HG03460 (cell line): ENCODE data around the gene ITIH3.

Experiments used
- ATAC-seq: cut with Tn5 transposase; IDR thresholded peaks from one replicate; pipeline ENCODE4 v1.9.1; 2021; ENCODE audit not compliant: unreplicated experiment

Gene ITIH3

DNA sequence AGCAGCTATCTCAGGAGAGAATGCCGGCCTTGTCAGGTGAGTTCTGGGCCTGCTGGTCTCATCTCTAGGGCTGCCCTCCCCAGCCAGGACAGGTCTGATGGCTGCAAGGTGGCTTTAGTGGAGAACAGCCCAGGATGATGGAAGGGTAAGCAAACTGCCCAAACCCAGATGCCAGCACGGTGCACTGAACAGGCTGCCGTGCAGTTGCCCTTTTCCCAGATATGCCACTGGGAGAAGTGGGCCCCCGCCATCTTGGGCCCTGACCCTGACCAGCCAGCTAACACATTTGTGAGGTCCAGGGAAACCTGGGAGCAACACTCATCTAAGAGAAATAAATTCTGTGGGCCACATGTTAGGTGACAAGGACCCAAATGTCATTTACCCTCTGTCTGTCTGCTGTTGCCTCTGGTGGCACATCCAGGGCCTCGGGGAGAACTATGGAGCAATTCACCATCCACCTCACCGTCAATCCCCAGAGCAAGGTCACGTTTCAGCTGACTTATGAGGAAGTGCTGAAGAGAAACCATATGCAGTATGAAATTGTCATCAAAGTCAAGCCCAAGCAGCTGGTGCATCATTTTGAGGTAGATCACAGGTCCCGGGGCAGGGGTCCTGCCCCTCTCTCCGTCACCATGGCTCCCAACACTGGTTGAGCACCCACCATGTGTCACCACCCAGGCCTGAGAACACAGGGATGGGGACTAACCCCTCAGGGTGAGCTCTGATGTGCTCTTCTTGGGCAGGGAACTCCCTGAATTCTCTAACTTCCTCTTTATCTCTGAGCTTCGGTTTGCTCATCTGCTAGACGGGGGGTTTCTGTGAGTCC lies 15.4 kb upstream of the ITIH3 start:
- ATAC-seq = peak; percentile 63

DNA sequence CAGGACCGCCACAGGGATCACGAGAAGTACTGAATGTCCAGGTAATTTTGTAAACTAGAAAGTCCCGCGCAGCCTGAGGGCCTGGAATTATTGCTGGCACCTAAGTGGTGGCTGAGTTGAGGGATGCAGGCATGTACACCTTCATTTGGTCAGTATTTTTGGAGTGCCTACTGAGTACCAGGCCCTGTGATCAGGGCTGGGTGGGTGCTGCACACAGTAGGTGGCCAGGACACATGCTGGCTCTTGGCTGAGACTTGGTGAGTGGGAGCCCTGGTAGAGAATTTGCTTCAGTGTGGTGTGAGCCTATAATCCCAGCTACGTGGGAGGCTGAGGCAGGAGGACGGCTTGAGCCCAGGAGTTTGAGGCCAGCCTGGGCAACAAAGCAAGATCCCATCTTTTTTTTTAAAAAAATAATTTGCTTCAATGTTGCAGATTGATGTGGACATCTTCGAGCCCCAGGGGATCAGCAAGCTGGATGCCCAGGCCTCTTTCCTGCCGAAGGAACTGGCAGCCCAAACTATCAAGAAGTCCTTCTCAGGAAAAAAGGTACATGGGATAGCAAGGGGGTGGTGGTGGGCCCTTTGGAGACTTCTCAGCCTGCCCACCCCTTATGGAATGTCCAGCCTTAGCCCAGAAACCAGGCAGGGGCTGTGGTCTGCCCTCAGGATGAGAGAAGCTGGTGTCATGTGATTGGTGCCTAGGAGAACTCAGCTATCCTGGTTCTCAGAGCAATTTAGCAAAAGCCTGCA lies 14.6 kb upstream of the ITIH3 start:
- no peak for ATAC-seq

DNA sequence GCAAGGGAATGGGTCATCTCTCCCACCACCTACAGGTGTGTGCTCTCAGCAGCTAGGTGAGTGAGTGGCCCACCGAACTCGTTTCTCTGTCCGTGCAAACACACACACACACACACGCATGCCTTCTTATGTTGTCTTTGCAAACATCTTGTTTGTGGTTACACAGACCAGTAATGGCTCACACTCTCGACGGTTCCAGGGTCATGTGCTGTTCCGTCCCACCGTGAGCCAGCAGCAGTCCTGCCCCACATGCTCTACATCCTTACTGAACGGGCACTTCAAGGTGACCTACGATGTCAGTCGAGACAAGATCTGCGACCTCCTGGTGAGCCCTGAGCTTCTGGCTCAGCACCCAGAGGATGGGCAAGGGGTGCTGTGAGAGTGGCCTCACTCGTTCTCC lies 12.9 kb upstream of the ITIH3 start:
- no peak for ATAC-seq

DNA sequence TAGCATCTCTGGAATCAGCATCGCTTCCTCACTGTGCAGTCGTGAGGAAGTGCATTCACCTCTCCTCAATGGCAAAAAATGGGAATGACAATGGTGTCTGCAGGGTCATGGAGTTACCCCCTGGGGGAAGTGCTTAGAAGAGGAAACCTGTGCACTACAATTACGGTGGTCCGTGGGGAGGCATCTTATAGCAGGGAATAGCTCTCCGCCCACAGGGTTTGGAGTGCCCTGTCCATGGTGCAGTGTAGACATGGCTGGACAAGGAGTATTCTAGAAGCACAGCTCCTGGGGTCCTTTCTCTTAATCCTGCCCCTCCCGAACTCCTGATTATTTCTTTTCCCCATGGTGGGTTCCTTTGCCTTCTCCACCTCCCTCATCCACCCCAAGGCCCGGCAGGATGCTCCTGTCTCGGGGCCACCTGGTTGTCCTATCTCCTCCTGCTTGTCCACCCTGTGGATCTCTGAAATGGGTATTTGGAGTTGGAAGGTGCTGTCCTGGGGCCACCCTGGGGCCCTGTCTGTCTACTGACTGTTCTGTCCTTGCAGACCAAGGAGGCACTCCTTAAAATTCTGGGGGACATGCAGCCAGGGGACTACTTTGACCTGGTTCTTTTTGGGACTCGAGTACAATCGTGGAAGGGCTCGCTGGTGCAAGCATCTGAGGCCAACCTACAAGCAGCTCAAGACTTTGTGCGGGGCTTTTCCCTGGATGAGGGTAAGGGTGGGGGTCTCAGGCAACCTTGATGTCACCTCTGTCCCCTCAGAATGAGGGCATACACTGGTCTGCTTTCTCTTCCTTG lies 12.0 kb upstream of the ITIH3 start:
- ATAC-seq = no peak

DNA sequence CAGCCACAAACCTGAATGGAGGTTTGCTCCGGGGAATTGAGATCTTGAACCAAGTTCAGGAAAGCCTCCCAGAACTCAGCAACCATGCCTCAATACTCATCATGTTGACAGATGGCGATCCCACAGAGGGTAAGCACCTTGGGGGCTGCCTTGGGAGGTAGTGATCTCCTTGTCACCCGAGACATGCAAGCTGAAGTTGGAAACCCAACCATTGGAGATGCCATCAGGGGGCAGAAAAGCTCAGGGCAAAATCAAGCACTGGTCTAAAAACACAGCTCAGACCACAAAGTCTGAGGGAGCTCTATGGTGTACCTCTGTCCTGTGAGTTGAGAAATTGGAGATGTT lies 11.4 kb upstream of the ITIH3 start:
- no peak for ATAC-seq

DNA sequence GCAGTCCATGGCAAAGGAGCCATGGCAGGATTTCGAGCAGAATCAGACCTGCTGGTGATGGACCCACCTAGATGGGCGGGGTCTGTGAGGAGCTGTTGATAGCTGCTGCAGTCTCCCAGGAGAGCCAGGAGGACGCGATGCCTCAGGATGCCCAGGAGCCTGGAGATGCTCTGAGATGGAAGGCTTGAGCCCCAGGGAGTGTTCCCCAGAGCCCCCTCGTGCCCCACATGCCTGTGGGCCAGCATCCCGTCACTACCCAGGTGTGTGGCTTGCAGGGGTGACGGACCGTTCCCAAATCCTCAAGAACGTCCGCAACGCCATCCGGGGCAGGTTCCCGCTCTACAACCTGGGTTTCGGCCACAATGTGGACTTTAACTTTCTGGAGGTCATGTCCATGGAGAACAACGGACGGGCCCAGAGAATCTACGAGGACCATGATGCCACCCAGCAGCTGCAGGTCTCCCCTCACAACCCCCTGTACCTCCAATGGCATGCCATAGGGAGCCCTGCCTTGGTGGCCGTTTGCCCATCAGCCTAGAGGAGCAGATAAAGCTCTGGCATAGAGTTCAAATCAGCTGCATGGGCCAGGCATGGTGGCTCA lies 10.5 kb upstream of the ITIH3 start:
- ATAC-seq = no peak

DNA sequence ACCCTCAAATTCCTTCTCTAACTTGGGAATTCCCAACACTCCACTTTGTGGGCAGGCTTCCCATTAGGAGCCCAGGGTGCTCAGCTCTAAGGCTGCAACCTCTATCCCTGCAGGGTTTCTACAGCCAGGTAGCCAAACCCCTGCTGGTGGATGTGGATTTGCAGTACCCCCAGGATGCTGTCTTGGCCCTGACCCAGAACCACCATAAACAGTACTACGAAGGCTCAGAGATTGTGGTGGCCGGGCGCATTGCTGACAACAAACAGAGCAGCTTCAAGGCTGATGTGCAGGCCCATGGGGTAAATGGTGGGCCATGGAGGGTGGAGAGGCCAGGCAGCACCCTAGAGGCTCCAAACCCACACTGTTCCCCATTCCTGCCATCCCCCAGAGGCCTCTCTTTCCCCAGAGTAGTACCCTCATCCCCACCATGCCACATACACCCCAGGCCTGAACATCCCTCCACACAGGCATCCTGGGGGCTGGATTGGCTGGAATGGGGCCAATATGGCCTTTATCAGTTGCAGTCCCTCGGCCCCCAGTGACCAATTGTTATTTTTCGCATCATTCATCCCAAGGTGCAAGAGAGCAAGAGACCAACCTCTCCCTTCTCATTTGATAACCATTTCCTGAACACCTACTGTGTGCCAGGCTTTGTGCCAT lies 9.5 kb upstream of the ITIH3 start:
- no peak for ATAC-seq

DNA sequence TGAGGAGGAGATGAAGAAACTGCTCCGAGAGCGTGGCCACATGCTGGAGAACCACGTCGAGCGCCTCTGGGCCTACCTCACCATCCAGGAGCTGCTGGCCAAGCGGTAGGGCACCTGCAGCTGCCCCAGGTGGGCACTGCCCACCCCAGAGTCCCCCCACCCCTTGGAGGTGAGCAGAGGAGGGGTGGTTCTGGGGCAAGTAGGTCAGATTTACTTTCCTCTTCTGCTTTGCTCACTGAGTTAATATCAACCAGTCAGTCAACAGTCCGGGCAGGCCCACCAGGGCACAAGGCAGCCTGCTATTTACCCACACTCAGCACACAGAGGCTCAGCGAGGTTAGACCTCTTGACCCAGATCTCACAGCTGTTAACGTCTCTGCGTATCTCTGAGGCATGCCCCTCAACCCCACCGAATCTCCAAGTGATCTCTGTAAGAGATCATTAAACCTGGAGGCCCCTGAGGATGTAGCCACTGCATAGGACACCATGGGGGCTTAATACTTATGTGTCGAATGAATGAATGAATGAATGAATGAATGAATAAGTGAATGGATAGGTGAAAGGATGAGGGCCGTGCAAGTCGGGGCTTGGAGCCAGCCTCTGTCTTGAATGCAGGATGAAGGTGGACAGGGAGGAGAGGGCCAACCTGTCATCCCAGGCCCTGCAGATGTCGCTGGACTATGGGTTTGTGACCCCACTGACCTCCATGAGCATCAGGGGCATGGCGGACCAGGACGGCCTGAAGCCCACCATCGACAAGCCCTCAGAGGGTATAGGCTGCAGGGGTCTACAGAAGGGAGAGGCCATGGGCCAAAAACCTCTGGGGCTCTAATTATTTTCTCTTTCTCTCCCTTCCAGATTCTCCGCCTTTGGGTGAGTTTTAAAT lies 8.0 kb upstream of the ITIH3 start:
- ATAC-seq = no peak

DNA sequence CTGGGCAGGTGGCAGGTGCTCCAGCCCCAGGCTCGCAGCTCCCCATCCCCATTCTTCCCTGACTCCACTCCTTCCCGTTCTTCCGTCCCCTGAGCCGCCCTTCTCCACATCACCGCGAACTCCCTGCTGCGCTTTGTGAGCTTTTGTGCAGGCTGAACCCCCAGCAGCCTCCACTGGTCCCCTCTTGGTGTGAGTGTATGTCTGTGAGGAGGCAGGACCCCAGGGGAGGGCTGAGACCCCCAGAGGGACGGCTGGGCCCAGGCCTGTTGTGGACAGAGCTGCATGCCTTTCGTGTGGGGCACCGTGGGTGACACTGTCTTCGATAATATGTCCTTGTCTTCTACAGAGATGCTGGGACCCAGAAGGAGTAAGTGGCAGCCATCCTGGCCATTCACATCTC lies 7.3 kb upstream of the ITIH3 start:
- no peak for ATAC-seq

DNA sequence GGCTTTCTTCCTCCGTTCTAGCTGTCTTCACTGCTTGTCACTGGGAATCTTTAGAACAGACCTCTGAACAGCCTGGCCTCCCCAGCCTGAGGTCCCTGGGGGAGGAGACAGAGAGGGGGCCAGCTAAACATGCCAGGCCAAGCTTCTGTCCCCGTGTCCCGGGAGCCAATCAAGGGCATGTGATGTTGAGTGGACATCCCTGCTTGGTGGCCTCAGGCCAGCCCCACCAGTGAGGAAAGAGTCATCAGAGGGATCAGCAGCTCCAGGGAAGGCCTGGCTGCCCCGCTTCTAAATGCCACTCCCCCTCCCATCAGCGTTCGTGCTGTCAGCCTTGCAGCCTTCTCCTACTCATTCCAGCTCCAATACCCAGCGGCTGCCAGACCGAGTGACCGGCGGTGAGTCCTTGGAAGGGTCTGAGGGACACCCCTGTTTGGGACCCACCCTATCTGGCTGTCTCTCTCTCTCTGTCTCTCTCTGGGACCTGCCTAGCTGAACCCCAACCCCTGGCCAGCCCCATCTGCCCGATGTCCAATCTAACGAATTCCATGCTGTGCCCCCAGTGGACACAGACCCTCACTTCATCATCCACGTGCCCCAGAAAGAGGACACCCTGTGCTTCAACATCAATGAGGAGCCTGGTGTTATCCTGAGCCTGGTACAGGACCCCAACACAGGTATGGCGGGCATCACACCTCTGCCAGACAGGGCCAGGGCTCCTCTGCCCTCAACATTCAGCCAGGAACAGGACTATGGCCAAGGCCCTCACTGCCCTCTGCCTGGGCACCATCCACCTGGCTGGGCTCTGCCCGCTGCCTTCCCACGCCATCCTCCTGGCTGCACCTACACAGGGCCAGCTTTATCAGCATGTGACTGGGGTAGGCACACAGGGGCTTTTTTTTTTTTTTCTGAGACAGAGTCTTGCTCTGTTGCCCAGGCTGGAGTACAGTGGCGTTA lies 6.6 kb upstream of the ITIH3 start:
- no peak for ATAC-seq

DNA sequence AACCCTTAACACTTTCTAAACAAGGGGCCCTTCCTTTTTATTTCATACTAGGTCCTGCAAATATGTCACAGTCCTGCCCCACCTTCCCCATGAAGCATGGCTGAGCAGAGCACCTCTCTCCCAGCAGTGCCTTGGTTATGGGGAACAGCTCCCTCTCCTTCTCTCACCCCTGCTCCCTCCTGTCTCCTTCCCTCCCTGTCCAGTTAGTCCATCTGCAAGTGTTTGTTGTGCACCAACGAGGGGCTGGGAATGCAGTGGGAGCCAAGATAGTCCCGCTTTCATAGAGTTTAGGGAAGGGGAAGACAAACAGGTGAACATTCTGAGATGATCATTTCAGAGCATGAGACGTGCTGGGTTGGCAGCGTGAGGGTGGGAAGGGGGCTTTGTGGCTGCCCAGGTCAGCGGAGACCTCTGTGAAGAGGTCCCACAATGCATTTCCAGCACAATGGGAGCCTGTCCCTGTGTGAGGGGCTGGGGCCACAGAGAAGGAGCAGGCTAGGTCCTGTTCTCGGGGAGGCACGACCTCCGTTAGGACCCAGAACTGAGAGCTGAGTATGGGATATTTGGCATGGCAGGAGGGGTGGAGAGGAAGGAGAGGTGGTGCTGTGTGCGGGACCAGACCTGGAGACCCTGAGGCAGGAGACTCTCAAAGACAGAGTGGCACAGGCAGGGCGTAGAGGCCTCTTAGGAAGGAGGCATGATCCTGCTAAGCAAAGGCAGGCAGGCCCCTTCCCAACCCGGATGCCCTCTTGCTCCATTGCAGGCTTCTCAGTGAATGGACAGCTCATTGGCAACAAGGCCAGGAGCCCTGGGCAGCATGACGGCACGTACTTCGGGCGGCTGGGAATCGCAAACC lies 5.5 kb upstream of the ITIH3 start:
- ATAC-seq = no peak

DNA sequence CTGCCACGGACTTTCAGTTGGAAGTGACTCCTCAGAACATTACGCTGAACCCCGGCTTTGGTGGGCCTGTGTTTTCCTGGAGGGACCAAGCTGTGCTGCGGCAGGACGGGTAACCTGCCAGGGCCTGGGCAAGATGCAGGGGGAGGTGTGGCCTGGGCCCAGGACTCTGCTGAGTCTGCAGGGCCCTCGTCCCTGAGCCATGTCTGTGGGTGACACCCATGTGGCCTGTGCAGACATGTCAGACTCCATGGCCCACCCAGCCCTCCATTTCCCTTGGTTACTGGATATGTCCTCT lies 4.9 kb upstream of the ITIH3 start:
- no peak for ATAC-seq

DNA sequence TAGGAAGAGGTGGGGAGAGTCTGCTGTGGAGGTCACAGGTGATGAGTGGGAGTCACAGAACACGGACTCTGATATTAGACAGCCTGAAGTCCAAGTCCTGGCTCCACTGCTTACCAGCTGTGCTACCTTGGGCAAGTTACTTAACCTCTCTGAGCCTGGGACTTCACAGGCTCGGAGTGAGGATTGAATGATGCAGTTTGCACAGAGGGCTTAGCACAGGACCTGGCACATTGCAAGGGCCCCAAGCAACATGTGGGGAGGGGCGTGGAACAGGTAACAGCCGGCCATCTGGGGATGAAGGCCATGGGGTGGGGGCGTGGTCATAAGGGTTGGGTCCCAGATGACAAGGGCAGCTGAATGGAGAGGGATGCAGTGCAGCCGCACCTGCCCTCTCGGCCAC lies 4.3 kb upstream of the ITIH3 start:
- no peak for ATAC-seq

DNA sequence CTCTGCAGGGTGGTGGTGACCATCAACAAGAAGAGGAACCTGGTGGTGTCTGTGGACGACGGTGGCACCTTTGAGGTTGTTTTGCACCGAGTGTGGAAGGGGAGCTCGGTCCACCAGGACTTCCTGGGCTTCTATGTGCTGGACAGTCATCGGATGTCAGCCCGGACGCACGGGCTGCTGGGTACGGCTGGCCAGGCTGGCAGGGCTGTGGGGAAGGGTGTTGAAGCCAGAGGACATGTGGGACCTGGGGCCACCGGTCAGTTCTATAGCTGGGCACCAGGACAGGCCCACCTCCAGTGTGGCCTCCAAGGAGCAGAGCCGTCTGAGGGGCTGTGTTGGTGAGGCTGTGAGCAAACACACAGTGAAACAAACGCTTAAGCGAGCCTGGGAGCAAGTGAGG lies 3.9 kb upstream of the ITIH3 start:
- no peak for ATAC-seq

DNA sequence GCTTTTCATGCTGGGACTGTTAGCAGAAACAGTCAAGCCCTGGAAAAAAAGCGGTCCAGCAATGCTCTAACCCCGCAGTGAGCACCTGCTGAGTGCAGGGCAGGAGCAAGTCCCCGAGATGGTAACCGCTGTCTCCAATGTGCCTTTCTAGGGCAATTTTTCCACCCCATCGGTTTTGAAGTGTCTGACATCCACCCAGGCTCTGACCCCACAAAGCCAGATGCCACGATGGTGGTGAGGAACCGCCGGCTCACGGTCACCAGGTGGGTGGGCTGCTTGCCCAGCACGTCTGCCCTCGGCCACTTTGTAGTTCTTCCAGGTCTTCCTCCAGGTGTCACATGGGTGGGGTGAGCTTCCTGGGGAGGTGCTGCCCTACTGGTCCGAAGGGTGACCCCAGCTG lies 3.2 kb upstream of the ITIH3 start:
- ATAC-seq = no peak

DNA sequence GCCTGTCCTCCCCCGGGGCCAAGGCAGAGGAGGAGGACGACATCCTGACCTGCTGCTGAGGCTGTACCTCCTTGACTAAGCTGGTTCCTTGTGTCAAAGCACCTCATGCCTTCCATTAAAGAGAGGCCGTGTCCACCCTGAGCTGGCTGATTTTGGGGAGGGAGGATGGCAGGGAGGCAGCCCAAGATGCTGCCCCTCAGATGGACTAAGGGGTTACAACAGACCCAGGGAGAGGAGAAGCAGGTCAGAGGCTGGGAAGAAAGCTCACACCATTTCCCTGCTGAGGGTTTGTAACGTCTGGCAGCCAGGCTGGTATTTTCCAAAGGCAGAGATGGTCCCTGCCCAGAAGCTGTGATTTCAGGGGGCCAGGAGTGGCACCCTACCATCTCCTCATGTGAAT lies 2.7 kb upstream of the ITIH3 start:
- ATAC-seq = no peak

DNA sequence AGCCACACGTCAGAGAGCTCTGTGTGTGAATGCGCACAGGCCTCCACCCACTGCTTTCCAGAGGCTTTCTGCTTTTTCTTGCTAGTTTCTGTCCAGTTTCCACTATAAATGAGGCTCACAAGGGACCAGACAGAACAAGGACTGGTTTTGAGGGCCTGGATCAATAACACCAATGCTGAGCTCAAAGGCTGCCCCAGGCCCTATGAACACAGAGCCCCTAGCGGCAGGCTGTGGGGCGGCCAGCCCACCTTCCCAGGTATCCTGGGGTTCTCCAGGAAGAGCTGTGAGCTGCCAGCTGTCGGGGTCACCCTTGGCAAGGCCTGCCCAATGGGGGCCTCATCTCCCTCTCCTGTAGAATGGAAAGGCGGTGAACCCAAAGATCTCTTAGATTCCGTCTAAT lies 2.2 kb upstream of the ITIH3 start:
- no peak for ATAC-seq
